HepG2 (cell line): ENCODE measurements around the gene TLL2. TPM values are rescaled to one million over a fixed set of nuclear protein-coding genes. Genes with fewer than 3 reads are reported as not detected.

Experiments
- ATAC-seq: fragments of 200-7000 bp; cut with Tn5 transposase; 3 replicates; pipeline ENCODE4 v1.9.1; 2020; ENCODE audit warnings: mild to moderate bottlenecking, moderate library complexity
- BruUV-seq: library from RNA; stranded (reverse); fragments of 400-500 nt; replicated peaks from 2 replicates; lab custom pipeline; 2021; lab: Mats Ljungman, UMichigan
- CTCF ChIA-PET: fragments of 300-600 bp; formaldehyde crosslinking; extraction: SDS; loops from one replicate; lab custom pipeline; 2021; ENCODE audit warnings: low total read pairs, inconsistent platforms, low intra/inter-chr PET ratio; lab: Yijun Ruan, JAX
- POLR2A ChIA-PET: fragments of 350-600 bp; sonication (Branson Sonifier 250); formaldehyde crosslinking; loops from one replicate; lab custom pipeline; 2020; ENCODE audit warnings: antibody characterized with exemption, inconsistent platforms; lab: Yijun Ruan, JAX
- DNase-seq: peaks from one replicate; pipeline ENCODE4 v3.0.0-alpha.2; 2015; ENCODE audit warnings: low spot score
- FAIRE-seq: peaks from 3 replicates; lab custom pipeline; 2011; peaks lifted over from hg19 to GRCh38; lab: Jason Lieb, UNC
- H2AFZ ChIP-seq: one replicate; pipeline ENCODE4 v1.6.1; 2011; ENCODE audit warnings: low read length, inconsistent platforms
- H3K27ac ChIP-seq: fragments of 300-600 bp; 3 replicates; pipeline ENCODE4 v1.8.0; 2011; ENCODE audit warnings: mixed run types, mild to moderate bottlenecking, mixed read lengths, low read length, inconsistent platforms; ENCODE audit not compliant: insufficient read depth; ENCODE audit errors: extremely low read length
- H3K27me3 ChIP-seq, 2 experiments: fragments of 200-600 bp in 1 of 2; 2 replicates in 1 of 2; 3 replicates in 1 of 2; pipeline versions ENCODE4 v1.6.0 to v1.8.0; 2011; ENCODE audit warnings: low read length in 2 of 2, mild to moderate bottlenecking in 2 of 2, moderate library complexity in 2 of 2, inconsistent platforms in 1 of 2; ENCODE audit not compliant: insufficient read depth in 2 of 2, control insufficient read depth in 1 of 2
- H3K36me3 ChIP-seq, 2 experiments: fragments of 200-600 bp in 1 of 2; replicated peaks in 1 of 2; 2 replicates in 1 of 2; 3 replicates in 1 of 2; pipeline versions ENCODE4 v1.5.1 to v1.8.0; 2011; ENCODE audit warnings: low read length in 2 of 2, inconsistent platforms in 1 of 2; ENCODE audit not compliant: insufficient read depth in 2 of 2, control insufficient read depth in 1 of 2
- H3K4me1 ChIP-seq: 2 replicates; pipeline ENCODE4 v1.5.1; 2012; ENCODE audit warnings: low read length, inconsistent platforms; ENCODE audit not compliant: insufficient read depth
- H3K4me2 ChIP-seq: 2 replicates; pipeline ENCODE4 v1.6.0; 2011; ENCODE audit warnings: low read depth, low read length, inconsistent platforms
- H3K4me3 ChIP-seq, 3 experiments: fragments of 200-600 bp in 1 of 3; sonication (generic), shearing (Covaris generic) in 1 of 3; replicated peaks in 1 of 3; 2 replicates each; pipeline ENCODE4 v1.5.1; 2011 to 2016; ENCODE audit warnings: low read length in 3 of 3, inconsistent platforms in 2 of 3, low read depth in 2 of 3, mild to moderate bottlenecking in 2 of 3, control low read depth in 1 of 3, mixed read lengths in 1 of 3; ENCODE audit not compliant: insufficient read depth in 1 of 3
- H3K79me2 ChIP-seq: one replicate; pipeline ENCODE4 v1.6.1; 2011; ENCODE audit warnings: low read length, inconsistent platforms; ENCODE audit not compliant: insufficient read depth
- H3K9ac ChIP-seq: 2 replicates; pipeline ENCODE4 v1.6.0; 2011; ENCODE audit warnings: mild to moderate bottlenecking, low read depth, low read length, inconsistent platforms; ENCODE audit not compliant: insufficient read depth
- H3K9me3 ChIP-seq: 2 replicates; pipeline ENCODE4 v1.5.1; 2012; ENCODE audit warnings: mild to moderate bottlenecking, low read length
- H4K20me1 ChIP-seq: 2 replicates; pipeline ENCODE4 v1.6.0; 2011; ENCODE audit warnings: inconsistent platforms, mild to moderate bottlenecking, low read length, moderate library complexity; ENCODE audit not compliant: insufficient read depth
- EEA1 ChIP-seq: sonication (generic); formaldehyde crosslinking; IDR thresholded peaks from 2 replicates; pipeline ENCODE4 v1.5.1; 2020; ENCODE audit warnings: mild to moderate bottlenecking, missing genetic modification reagents, borderline replicate concordance
- IRX3 ChIP-seq: sonication (generic); formaldehyde crosslinking; IDR thresholded peaks from 2 replicates; pipeline ENCODE4 v1.8.1; 2023; ENCODE audit warnings: mild to moderate bottlenecking, low read depth, missing genetic modification reagents, borderline replicate concordance
- JUN ChIP-seq: sonication (generic); formaldehyde crosslinking; IDR thresholded peaks from 2 replicates; pipeline ENCODE4 v1.4.0; 2020; ENCODE audit warnings: mild to moderate bottlenecking, missing genetic modification reagents
- KDM4B ChIP-seq: sonication (generic); formaldehyde crosslinking; IDR thresholded peaks from 2 replicates; pipeline ENCODE4 v1.4.0; 2020; ENCODE audit warnings: missing genetic modification reagents
- MED8 ChIP-seq: sonication (generic); formaldehyde crosslinking; IDR thresholded peaks from 2 replicates; pipeline ENCODE4 v1.8.1; 2023; ENCODE audit warnings: mild to moderate bottlenecking, missing genetic modification reagents; ENCODE audit not compliant: insufficient replicate concordance
- PHF20 ChIP-seq: sonication (generic); formaldehyde crosslinking; IDR thresholded peaks from 2 replicates; pipeline ENCODE4 v1.5.0; 2020; ENCODE audit warnings: mild to moderate bottlenecking, missing genetic modification reagents
- SIN3A ChIP-seq: IDR thresholded peaks from 2 replicates; pipeline ENCODE4 v1.6.1; 2011; ENCODE audit warnings: low read depth, mild to moderate bottlenecking, control low read depth, low read length, borderline replicate concordance
- ZNF180 ChIP-seq: sonication (generic); formaldehyde crosslinking; IDR thresholded peaks from 2 replicates; pipeline ENCODE4 v1.4.0; 2020; ENCODE audit warnings: low read depth, missing genetic modification reagents, borderline replicate concordance
- ZNF24 ChIP-seq: fragments of 450-650 bp; IDR thresholded peaks from 2 replicates; pipeline ENCODE4 v1.6.1; 2017; ENCODE audit warnings: antibody characterized with exemption, mild to moderate bottlenecking
- ZNF770 ChIP-seq: sonication (generic); formaldehyde crosslinking; IDR thresholded peaks from 2 replicates; pipeline ENCODE4 v1.5.0; 2020; ENCODE audit warnings: mild to moderate bottlenecking, missing genetic modification reagents
- WGBS: methylation state at CpG from one replicate; pipeline ENCODE4 v1.1.6; 2017; ENCODE audit warnings: low lambda C conversion rate; 5-methylcytosine and 5-hydroxymethylcytosine counted together
- in situ Hi-C: cut with HindIII; loops from 2 replicates; pipeline ENCODE4 v1.10.0; 2017; ENCODE audit warnings: low pct_unique_long_range_greater_than_20kb; ENCODE audit not compliant: extremely low pct_ligation_motif_present
- intact Hi-C: fragments of 100-400 bp; cut with micrococcal nuclease; formaldehyde crosslinking; loops from one replicate; pipeline ENCODE4 v1.10.0; 2022; ENCODE audit not compliant: unreplicated experiment
- polyA plus RNA-seq, 8 experiments: library from polyadenylated mRNA; depleted of rRNA in 3 of 8; stranded (reverse) in 7 of 8; unstranded in 1 of 8; fragments of >200 nt; fragmentation: Illumina TruSeq in 4 of 8; extraction: Trizol in 4 of 8; gene quantifications; 2 replicates each; pipeline versions ENCODE4 v1.2.1 to v1.2.3, GENCODE V29; 2011 to 2016; ENCODE audit warnings: low read depth in 4 of 8, missing spikeins in 1 of 8, mixed read lengths in 1 of 8; ENCODE audit not compliant: insufficient read depth in 1 of 8
- total RNA-seq, 5 experiments: library from RNA; depleted of rRNA; stranded (reverse); fragments of >200 nt; fragmentation: Illumina TruSeq; extraction: Trizol; gene quantifications; 2 replicates each; pipeline ENCODE4 v1.2.3, GENCODE V29; 2016; ENCODE audit warnings: low read depth in 1 of 5

Gene TLL2
- total and polyA plus RNA-seq, 2 of the 13 experiments (the other 11 are each of a cell fraction or from before 2014, with no cell fraction given), result 0.09 TPM; not detected in 1

- FAIRE-seq (no peak), DNase-seq (no peak), ATAC-seq (no peak)
- Histone ChIP-seq H3K4me2 (no peak overlapping the region), H3K4me3 (no peak overlapping the region), H3K9ac (no peak overlapping the region), H3K27ac (no peak overlapping the region), H2AFZ (no peak overlapping the region), H3K79me2 (no peaks in the 10 kb centered on the region), H3K9me3 (no peaks in the 10 kb centered on the region), H3K4me1 (no peaks in the 10 kb centered on the region), H3K36me3 (no peaks in the 10 kb centered on the region), H3K27me3 (peaks cover 0 to 30% of the 10 kb centered on the region in 2 experiments; a peak in 2 of 5 replicates), H4K20me1 (no peaks in the 10 kb centered on the region)
- in situ Hi-C loops, result no loop called here
- ChIA-PET POLR2A (no interaction called here), CTCF (no interaction called here)
- WGBS, result 28% methylated on average over 8 of the region's 11 CpGs
- BruUV-seq, result no TSS peak
- no peak for TF ChIP-seq MED8
- no peak for TF ChIP-seq ZNF180 (CRISPR knock-in tag)
- TF ChIP-seq IRX3 (CRISPR knock-in tag), result no peak
- no peak for TF ChIP-seq ZNF770 (CRISPR knock-in tag)
- TF ChIP-seq SIN3A, result no peak
- intact Hi-C loops, result no loop called here
These were observed 103.4 kb downstream of the TLL2 start for GRCh38 chr10:96410296-96410695.

GRCh38 chr10:96408201-96408600, 105.5 kb downstream of the TLL2 start:
- ATAC-seq (no peak), DNase-seq (no peak), FAIRE-seq (no peak)
- no peaks in the 10 kb centered on the region for H3K9me3 ChIP-seq
- no peak overlapping the region for H3K27ac ChIP-seq
- 0% methylated on average over 1 of the region's 1 CpG for WGBS
- CTCF ChIA-PET, result no interaction called here
- intact Hi-C loops (no loop called here), in situ Hi-C loops (no loop called here)
- TF ChIP-seq ZNF24, result no peak
- TF ChIP-seq JUN (CRISPR knock-in tag), result no peak
- no peak for TF ChIP-seq PHF20 (CRISPR knock-in tag)
- TF ChIP-seq EEA1 (CRISPR knock-in tag), result no peak
- TF ChIP-seq KDM4B (CRISPR knock-in tag), result no peak
- H4K20me1 ChIP-seq, result no peaks in the 10 kb centered on the region
- no peaks in the 10 kb centered on the region for H3K36me3 ChIP-seq
- H3K9ac ChIP-seq, result no peak overlapping the region
- no peak overlapping the region for H3K4me3 ChIP-seq
- no peak overlapping the region for H3K4me2 ChIP-seq
- no peaks in the 10 kb centered on the region for H3K4me1 ChIP-seq
- H3K79me2 ChIP-seq, result no peaks in the 10 kb centered on the region
- POLR2A ChIA-PET, result no interaction called here
- no TSS peak for BruUV-seq
- no peak overlapping the region for H2AFZ ChIP-seq
- H3K27me3 ChIP-seq, result peaks cover 0 to 23% of the 10 kb centered on the region in 2 experiments; a peak in 2 of 5 replicates
